Esophagus (tissue), 2 donors: ENCODE data around the gene PCDHA12. TPM values are rescaled to one million over a fixed set of nuclear protein-coding genes. Genes with fewer than 3 reads are reported as not detected.
"Not testable (repeated sequence)": the region's sequence is repeated elsewhere in the genome, so short reads cannot be mapped to it uniquely, and the experiment has no call there.

Experiments
- H3K27ac ChIP-seq, 2 donors: one replicate each; pipeline ENCODE4 v1.5.1; 2013; ENCODE audit warnings: low read depth in 2 of 2, mild to moderate bottlenecking in 2 of 2, inconsistent platforms in 1 of 2, low read length in 1 of 2, moderate library complexity in 1 of 2
- H3K27me3 ChIP-seq, 2 donors: one replicate each; pipeline ENCODE4 v1.6.1; 2013; ENCODE audit warnings: low read length in 2 of 2, control low read depth in 1 of 2, mild to moderate bottlenecking in 1 of 2; ENCODE audit not compliant: insufficient read depth in 2 of 2, control insufficient read depth in 1 of 2
- H3K36me3 ChIP-seq, 2 donors: one replicate each; pipeline ENCODE4 v1.6.1; 2013; ENCODE audit warnings: low read length in 1 of 2; ENCODE audit not compliant: control insufficient read depth in 2 of 2, insufficient read depth in 2 of 2
- H3K4me1 ChIP-seq, 2 donors: one replicate each; pipeline ENCODE4 v1.6.1; 2013; ENCODE audit warnings: low read length in 1 of 2; ENCODE audit not compliant: control insufficient read depth in 2 of 2, insufficient read depth in 2 of 2
- H3K4me3 ChIP-seq, 2 donors: one replicate each; pipeline ENCODE4 v1.5.1; 2013; ENCODE audit warnings: low read length in 2 of 2, mild to moderate bottlenecking in 2 of 2, low read depth in 1 of 2, moderate library complexity in 1 of 2
- H3K9me3 ChIP-seq, 2 donors: one replicate each; pipeline ENCODE4 v1.6.1; 2013; ENCODE audit warnings: mild to moderate bottlenecking in 2 of 2, low read depth in 1 of 2, low read length in 1 of 2, moderate library complexity in 1 of 2; ENCODE audit not compliant: control insufficient read depth in 2 of 2, insufficient read depth in 1 of 2
- WGBS, 2 donors: extraction: QIAGEN DNeasy Blood & Tissue Kit; methylation state at CpG; one replicate each; pipeline ENCODE4 v1.1.7; 2013; 5-methylcytosine and 5-hydroxymethylcytosine counted together
- polyA plus RNA-seq, 2 donors: library from polyadenylated mRNA; stranded (reverse); fragments of 200-250 nt; gene quantifications; one replicate each; pipeline ENCODE4 v1.2.3, GENCODE V29; 2013
- donor health status: healthy with polysubstance abuse.
- donor health status: Bipolar disorder and iron deficiency.

Gene PCDHA12
- under 1 TPM; 0.01 to 0.04 TPM for polyA plus RNA-seq

DNA sequence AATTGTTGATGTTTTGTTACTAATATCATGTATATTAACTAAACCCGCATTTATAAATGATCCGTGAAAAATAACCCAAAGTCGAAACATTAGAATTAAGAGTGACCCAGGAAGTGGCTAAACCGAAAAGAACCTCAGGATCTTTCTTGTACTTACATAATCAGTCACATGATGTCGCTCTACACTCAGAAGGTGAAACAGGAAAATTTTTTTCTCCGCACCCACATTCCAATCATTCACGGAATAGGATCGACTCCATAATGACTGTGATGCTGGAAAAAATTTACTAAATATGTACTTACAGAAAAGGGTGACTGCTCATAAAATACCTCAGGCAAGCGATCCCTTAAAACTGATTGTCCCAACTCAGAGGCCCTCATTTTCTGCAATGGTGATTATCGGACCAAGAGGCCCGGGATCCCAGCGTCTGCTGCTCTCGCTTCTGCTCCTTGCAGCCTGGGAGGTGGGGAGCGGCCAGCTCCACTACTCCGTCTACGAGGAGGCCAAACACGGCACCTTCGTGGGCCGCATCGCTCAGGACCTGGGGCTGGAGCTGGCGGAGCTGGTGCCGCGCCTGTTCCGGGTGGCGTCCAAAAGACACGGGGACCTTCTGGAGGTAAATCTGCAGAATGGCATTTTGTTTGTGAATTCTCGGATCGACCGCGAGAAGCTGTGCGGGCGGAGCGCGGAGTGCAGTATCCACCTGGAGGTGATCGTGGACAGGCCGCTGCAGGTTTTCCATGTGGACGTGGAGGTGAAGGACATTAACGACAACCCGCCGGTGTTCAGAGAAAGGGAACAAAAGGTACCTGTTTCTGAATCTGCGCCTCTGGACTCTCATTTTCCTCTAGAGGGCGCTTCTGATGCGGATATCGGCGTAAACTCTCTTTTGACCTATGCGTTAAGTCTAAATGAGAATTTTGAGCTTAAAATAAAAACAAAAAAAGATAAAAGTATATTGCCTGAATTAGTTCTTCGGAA lies at the start of gene PCDHA12:
Gene PCDHA12 (plus strand): TSS at position 224 of the 981 bp plus-strand sequence. CDS start 165 bp downstream, at position 389.
- WGBS, 2 donors = 20 to 24% methylated on average over 44 to 47 of the region's 47 CpGs
- peaks cover 22 to 26% of the 10 kb centered on the region in 2 donors for H3K9me3 ChIP-seq
- H3K27ac ChIP-seq = no peak within 1 kb of the TSS
- no peak within 1 kb of the TSS for H3K4me3 ChIP-seq
- no peaks in the 10 kb centered on the region for H3K36me3 ChIP-seq
- H3K4me1 ChIP-seq = no peaks in the 10 kb centered on the region
- no peaks in the 10 kb centered on the region for H3K27me3 ChIP-seq

GRCh38 chr5:140827704-140828361 lies 47.3 kb upstream of the PCDHA12 start, which contains the start of gene PCDHA6:
PCDHA6 (plus strand) TSS chr5:140827960; CDS start chr5:140828092, 132 bp downstream.
- H3K4me3 ChIP-seq = no peak within 1 kb of the TSS
- H3K36me3 ChIP-seq = no peaks in the 10 kb centered on the region
- H3K4me1 ChIP-seq = no peaks in the 10 kb centered on the region
- 20 to 24% methylated on average over 27 of the region's 27 CpGs for WGBS, 2 donors
- H3K27me3 ChIP-seq = no peaks in the 10 kb centered on the region
- H3K9me3 ChIP-seq = peaks cover 20 to 25% of the 10 kb centered on the region in 2 donors
- no peak within 1 kb of the TSS for H3K27ac ChIP-seq

- no peaks in the 10 kb centered on the region for H3K27me3 ChIP-seq
- H3K9me3 ChIP-seq = peaks cover 16 to 20% of the 10 kb centered on the region in 2 donors
- H3K36me3 ChIP-seq = no peaks in the 10 kb centered on the region
- no peak overlapping the region for H3K4me3 ChIP-seq
- H3K4me1 ChIP-seq = no peaks in the 10 kb centered on the region
- H3K27ac ChIP-seq = no peak overlapping the region
- WGBS, 2 donors = 18 to 31% methylated on average over 18 of the region's 18 CpGs
Observed at GRCh38 chr5:140828362-140828737, 46.8 kb upstream of the PCDHA12 start.

GRCh38 chr5:140829511-140830501 lies 45.3 kb upstream of the PCDHA12 start:
- H3K9me3 ChIP-seq = peaks cover 15 to 18% of the 10 kb centered on the region in 2 donors
- not testable (repeated sequence) for H3K4me1 ChIP-seq, H3K27me3 ChIP-seq, H3K36me3 ChIP-seq, H3K4me3 ChIP-seq, H3K27ac ChIP-seq
- 43 to 50% methylated on average over 97 to 106 of the region's 106 CpGs for WGBS, 2 donors

GRCh38 chr5:140833993-140834392 lies 41.1 kb upstream of the PCDHA12 start, which contains the start of gene PCDHA7:
PCDHA7 (plus strand) TSS chr5:140834269; CDS start chr5:140834384, 115 bp downstream.
- Histone ChIP-seq H3K27ac (no peak within 1 kb of the TSS), H3K4me1 (no peaks in the 10 kb centered on the region), H3K27me3 (no peaks in the 10 kb centered on the region), H3K9me3 (peaks cover 21 to 27% of the 10 kb centered on the region in 2 donors), H3K4me3 (no peak within 1 kb of the TSS), H3K36me3 (no peaks in the 10 kb centered on the region)
- WGBS, 2 donors = 11 to 13% methylated on average over 8 of the region's 8 CpGs

DNA sequence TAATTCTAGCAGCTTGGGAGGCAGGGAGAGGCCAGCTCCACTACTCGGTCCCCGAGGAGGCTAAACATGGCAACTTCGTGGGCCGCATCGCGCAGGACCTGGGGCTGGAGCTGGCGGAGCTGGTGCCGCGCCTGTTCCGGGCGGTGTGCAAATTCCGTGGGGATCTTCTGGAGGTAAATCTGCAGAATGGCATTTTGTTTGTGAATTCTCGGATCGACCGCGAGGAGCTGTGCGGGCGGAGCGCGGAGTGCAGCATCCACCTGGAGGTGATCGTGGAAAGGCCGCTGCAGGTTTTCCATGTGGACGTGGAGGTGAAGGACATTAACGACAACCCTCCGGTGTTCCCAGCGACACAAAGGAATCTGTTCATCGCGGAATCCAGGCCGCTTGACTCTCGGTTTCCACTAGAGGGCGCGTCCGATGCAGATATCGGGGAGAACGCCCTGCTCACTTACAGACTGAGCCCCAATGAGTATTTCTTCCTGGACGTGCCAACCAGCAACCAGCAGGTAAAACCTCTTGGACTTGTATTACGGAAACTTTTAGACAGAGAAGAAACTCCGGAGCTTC lies 40.6 kb upstream of the PCDHA12 start:
- H3K27me3 ChIP-seq = not testable (repeated sequence)

GRCh38 chr5:140835622-140836510 lies 39.2 kb upstream of the PCDHA12 start:
- no peaks in the 10 kb centered on the region for H3K27me3 ChIP-seq
- H3K36me3 ChIP-seq = no peaks in the 10 kb centered on the region
- H3K27ac ChIP-seq = no peak overlapping the region
- 48 to 51% methylated on average over 97 to 103 of the region's 103 CpGs for WGBS, 2 donors
- H3K9me3 ChIP-seq = peaks cover 15 to 18% of the 10 kb centered on the region in 2 donors
- H3K4me3 ChIP-seq = no peak overlapping the region
- H3K4me1 ChIP-seq = no peaks in the 10 kb centered on the region

More for the DNA sequence above, 40.6 kb upstream of the PCDHA12 start:
- peaks cover 21 to 25% of the 10 kb centered on the region in 2 donors for H3K9me3 ChIP-seq
- WGBS, 2 donors = 25 to 29% methylated on average over 23 to 28 of the region's 38 CpGs
- not testable (repeated sequence) for H3K36me3 ChIP-seq, H3K27ac ChIP-seq, H3K4me1 ChIP-seq, H3K4me3 ChIP-seq
